T1000 (cell line): ENCODE measurements around the gene SC5D.

Experiments
- DNase-seq: peaks from one replicate; lab custom pipeline; 2025; ENCODE audit warnings: mixed read lengths; lab: John Stamatoyannopoulos, UW

SC5D gene

DNA sequence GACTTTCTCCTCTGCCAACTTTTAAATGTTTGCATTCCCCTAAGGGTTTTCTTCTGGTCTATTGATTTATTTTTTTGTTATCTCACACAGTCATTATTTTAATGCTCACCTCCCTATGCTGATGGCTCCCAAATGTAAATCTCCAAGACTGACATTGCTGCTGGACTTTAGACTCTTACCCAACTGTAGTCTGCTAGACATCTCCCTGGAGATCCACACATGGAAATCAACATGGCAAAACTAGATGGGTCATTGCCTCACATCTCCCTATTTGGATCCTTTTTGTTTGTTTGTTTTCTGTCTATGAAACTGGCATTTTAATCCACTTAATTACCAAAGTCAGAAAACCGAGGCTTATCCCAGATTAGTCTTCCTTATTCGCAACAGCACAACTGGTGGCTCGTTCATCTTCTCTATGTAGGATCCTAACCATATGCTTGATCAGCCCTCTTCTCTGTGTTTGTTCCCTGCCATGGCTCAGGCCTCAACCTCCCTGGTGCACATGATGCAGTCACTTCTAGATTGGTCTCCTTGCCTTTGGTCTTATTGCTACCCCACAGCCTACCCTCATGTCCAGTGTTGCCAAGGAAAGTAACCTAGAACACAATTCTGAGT, 37.3 kb downstream of the SC5D start:
- no peak for DNase-seq

DNA sequence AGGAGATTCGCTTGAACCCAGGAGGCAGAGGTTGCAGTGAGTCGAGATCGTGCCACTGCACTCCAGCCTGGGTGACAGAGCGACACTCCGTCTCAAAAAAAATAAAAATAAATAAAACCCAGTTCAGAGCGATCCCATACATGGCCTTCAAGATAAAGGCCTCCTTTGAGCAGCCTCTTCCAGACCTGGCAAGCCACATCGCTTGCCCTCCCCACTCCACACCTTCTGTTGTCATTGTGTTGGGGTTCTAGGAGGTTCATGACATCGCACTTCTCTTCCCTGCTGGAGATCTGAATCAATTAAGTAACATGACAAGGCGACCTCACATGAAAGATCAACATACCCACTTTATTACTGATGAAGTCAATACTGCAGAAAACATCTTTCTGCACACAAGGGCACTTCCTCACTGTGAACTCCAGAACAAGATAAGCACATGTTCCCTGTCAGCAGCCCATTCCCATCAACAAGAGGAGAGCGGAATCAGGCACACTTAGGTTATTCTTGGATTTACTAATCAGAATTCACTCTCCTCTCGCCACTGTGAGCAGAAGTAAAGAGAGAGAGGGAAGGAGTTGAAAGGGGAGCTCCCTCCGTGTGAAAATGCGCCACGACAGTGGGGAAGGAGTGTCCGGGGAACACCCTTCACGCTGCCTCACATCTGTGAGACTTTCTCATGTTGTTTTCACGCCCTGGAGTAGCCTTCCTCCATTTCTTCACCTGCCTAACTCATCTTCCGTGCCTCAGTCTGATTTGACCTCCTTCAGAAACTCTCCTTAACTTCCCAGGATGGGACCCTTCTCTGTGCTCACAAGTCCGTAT, 38.3 kb downstream of the SC5D start:
- DNase-seq = no peak

DNA sequence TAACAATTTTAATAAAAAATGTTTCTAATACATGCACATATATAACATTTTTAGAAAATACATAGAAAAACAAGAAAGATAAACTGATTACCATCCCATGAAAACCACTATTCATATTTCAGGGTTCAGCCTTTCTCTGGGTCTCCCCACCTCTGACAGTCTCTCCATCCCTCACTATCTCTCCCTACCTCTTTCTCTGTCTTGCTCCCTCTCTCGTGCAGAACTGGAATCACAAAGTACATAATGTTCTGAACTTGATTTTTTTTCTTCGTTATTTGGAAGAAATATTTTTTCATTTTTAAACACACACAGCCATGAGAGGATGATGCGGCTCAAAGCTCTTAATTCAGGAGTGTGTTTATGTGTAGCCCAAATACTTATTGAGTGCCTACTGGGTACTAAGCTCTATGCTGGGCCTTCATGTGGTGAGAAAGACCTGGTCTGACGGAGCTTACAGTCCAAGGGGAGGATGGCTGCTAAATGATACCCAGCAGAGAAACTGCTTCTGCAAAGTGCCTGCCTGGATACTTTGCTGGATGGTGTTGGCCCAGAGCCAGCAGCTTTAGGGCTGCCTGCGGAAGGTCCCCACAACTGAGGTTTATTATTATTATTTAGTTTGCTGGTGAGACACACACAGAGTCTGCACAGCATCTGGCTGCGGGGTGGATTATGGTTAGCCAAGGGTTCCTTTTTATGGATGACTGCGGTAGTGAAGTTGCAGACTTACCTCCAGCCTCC, 42.6 kb downstream of the SC5D start:
- no peak for DNase-seq

DNA sequence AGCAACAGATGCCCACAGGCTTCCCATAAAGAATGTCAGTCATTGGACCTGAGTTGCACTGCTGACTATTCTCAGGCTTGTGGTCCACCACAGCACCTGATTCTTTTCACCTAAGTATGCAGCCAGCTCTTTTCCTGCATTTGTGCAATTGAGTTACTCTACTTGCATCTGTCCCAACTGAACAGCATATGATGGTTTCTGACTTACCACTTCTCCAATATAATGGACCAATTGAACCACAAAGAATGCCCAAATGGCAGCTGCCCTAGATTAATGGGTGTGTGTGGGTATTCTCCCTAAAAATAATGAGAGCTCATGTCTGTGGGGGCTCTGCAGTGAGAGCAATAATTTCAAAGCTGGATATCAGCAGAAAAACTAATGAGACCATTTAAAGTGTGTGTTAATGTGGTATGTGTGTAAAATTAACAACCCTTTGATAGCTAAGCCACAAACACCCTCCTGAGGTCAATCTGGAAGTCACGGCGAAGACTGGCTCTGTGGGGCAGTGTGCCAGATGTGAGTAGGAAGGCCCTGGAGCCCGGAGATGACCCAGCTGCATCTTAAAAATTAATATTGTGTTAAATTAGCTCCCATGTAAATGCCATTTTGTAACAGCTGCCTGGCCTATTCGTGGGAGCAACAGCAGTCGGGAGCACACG, 43.8 kb downstream of the SC5D start:
- DNase-seq = no peak

DNA sequence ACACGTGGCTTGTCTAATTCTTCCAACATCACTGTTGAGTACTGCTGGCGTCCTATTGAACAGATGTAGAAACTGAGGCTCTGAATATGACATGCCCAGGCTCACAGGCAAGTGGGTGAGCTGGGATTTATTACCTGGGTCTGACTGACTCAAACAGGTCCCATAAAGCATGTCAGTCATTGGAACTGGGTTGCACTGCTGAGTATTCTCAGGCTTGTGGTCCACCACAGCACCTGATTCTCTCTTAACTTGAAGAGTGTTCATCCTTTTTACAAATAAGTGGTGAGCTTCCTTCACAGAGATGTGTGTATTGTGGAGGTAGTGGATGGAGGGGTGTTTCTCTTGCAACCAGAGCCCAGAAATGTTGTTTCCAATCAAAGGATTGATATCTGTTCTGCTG, 44.5 kb downstream of the SC5D start:
- DNase-seq = no peak

DNA sequence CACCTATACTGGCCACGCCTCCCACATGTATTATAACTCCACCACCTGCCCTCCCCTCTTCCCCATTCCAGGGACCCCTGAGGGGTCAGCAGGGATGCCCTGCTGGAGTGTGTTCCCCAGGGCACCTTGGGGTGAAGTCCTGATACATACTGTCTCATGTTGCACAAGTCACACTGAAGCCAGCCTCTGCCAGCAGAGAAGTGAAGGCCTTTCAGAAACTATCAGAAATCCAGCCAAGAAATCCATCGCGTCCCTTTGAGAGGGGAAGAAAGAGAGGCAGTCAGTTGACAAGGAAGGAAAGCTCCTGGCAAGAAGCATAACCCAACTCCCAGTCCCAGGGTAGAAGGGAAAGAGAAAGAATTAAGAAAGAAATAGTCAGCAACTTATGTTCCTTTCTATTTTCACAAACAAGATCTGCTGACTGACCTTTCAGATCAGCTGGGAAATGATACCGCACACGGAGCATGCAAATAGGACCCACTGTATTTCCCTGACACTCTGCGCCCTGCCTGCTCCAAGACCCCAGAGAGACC, 45.2 kb downstream of the SC5D start:
- no peak for DNase-seq

DNA sequence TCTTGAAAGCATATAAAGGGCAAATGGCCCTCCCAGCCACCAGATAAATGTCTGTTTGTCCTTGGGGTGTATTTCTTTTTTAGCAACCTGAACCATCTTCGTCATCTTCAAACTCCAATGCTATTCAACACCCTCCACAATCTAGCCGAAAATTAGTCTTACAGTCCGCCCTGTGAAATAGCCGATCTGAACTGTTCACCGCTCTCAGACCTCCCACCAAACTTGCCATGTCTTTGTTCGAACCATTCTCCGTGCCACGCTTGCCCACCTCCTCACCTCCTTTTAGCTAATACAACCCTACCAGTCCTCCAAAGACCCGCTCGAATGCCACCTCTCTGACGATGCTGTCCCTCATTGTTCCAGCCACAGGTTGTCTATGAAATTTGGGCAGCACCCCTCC, 46.0 kb downstream of the SC5D start:
- DNase-seq = no peak

DNA sequence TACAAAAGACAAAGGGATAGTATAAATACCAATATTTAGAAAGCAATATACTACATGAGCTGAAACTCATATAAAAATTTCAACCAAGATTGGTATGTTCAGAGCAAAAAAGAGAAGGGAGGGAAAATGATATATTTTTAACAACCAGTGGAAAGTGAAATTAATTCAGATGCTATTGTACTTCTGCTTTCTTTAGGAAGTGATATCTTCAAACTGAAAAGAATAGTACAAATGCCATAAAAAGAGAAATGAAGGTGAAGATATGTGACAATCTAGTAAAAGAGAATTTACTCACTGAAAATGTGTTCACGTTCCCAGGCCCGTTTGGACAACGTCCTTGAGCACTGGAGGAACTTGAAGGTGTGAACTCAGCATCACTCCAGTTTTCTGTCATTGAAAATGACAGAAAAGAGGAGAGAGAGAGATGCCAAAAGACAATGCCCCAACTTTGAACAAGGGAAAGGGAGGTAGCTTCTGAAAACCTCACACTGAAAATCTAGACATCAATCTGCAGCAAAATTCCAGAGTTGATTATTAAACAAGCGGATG, 47.5 kb downstream of the SC5D start:
- DNase-seq = no peak

DNA sequence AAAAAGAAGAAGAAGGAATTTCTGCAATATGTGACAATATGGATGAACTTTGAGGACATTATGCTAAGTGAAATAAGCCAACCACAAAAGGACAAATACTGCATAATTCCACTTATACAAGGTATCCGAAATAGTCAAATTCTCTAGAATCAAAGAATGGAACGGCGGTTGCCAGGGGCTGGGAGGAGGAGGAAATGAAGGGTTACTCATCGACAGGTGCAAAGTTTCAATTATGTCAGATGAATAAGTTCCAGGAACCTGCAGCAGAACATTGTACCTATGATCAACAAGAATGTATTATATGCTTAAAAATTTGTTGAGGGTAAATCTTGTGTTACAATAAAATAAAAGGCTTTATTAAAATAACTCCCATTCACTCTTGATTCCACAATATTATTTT, 49.0 kb downstream of the SC5D start:
- DNase-seq = no peak

DNA sequence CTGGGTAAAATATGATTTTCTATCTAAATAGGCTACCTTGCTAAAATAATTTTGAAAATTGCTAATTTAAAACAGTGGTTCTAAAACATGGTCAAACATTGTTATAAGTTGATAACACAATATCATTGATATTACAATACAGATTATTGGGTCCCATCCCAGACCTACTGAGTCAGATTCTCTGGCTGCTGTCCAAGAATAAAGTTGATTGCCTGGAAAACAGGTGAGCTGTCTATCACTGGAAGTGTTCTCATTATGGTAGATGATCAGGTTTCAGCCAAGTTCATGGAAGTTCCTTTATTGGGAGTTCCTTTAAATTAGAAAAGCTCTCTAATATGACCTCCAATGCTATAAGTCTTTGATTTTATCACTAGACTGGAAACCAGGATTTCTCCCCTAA, 52.3 kb downstream of the SC5D start:
- no peak for DNase-seq

DNA sequence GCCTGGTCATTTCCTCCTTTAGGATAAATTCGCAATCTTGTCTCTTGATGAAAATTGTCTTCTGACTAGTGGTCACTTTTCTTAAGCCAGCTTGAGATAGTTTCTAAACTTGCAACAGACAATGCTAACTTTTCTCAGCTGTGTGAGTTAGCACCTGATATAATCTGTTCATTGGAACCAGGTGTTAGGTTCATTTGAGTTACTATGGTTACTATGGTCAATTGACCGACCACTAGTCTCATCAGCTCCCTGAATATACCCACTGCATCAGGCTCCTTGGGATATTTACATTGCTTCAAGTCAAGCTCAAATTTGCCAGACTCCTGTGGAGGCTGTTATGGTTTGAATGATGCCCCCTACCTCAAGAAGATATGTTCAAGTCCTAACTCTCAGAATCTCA, 54.5 kb downstream of the SC5D start:
- DNase-seq = no peak

DNA sequence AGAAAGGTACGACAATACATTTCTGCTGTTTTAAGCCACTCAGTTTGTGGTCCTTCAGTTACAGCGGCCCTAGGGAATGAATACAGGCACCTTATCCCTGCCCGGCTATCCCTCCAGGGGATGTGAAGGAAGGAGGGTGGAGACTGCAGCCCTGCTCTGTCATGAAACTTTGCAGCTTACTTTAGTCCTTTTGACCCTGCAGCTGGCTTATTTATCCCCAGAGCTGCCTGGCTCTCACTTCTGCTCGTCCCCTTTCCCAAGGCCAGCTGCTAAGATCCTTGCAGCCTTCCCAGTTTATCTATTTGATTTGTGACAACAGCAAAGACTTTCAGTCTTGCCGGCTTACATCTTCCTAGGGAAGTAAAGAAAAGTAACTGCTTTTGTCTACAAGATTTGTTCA, 55.2 kb downstream of the SC5D start:
- no peak for DNase-seq

DNA sequence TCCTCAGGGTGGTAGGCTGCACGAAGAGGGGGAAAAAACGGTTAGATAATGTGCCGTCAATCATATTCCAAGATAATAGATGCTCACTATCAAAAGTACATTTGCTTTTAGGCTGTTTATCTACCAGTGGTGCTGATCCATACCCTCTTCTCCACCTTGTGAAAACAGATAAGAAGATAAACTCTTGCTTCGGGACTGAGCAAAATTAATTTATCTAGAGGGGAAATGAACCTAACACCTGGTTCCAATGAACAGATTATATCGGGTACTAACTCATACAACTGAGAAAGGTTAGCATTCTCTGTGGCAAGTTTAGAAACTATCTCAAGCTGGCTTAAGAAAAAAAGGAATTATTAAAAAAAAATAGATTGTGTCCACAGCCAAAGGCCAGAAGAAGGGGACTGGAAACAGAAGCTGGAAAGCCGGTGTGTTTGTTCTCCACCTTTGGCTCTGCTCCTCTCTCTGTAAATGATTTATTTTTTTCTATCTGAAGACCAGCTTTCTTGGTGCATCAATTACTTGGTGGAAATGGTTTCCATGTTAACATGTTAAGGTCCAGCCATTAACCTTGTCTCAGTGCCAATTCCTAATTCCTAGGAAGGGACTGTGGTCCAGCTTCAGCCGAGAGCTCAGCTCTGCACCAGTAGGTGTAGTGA, 55.8 kb downstream of the SC5D start:
- no peak for DNase-seq

DNA sequence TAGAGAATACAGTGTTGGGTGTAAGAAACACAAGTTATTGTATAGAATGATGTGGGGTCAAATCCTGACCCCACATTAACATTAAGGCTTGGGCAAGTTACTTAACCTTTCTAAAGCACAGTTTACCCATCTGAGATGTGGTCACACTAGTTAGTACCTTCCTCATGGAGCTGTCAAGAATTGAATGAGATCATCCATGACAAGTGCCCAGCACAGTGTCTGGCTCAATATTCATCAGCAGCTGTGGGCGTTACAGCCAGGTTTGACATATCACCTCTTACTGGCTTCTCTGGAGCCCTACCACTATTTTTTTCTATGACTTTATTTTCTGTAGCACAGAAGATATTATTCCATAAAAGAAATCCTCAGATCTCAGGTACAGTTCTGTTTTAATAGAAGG, 57.2 kb downstream of the SC5D start:
- no peak for DNase-seq

DNA sequence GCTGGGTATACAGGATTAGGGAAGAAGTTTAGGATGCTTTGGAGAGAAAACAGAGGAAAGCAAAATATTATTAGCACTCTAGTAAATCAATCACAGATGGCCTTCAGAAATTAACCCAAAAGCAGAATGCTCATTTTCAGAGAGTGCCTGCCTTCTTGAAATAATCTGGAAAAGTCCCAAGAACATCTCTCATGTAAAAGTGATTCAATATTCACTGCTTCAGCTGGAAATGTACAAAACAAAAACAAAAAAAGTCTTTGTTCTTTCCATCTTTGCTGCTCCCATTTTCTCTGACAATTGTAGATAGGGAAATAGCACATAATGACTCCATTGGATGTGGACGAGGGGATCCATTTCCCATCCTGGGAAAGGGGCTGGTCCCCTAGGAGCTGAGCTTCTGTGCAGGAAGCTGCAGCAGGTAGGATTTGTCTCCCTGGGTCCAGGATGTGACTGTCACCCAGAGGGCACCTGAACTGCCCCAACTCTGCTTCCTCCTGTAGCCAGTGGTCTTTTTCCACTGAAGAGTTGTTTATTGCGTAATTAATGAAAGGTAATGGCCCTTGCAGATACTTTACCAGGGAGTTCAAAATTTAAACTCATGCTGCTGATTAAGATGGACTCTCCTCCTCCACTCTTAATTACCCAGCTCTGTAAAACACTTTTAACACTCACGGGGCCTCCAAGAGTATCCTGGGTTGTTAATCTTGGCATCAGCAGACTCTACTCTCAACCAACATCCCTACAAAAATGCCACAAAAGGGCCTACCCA, 57.9 kb downstream of the SC5D start:
- no peak for DNase-seq

DNA sequence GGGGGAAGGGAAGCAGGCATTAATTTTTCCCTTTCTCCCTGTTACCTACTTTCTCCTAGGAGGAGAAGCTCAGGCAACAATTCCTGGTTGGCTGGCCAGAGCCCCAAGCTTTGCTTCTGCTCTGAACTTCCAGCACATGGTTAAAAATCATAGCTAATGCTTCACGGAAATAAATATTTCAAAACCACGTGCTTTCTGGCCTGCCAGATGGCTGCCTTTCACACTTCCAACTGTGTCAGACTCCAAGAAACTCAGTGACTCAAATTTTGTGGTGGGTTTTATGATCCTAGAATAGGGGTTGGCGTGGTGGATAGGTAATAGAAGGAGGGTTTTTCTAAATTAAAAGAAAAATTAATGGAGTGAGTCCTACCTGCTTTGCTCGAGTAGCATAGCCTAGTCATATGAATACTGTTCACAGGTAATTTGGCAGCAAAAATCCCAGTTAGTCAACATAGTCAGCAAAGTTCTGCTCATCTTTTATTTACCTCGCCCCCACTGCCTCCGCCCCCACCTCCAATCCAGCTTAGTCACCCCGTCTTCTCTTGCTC, 58.6 kb downstream of the SC5D start:
- no peak for DNase-seq

DNA sequence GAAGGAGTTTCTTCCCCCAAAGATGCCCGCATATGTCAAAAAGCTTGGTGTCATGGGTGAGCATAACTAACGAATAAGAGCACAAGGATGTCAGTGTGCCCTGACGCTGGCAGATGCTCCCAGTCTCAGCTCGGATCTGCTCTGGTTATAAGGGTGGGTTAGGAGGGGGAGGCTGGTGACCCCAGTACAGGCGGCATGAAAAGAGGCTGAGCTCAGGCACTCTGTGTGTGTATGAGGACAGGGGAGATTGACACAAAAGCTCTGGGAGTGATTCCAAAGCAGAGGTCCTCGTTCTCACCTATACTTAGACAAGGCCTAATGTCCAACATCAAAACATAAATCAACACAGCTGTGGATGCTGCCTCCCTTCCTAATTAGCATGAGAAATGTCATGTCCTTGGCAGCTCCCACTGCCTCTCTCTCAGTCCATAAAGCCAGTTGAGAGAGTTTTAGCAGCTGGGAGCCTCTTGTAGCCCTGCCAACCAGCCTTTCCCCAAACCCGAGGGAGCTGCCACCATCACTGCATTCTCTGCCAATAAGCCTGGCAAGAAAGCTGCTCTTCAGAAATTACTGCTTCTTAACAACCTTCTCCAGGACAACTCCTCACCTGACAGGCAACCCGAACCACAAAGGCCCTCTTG, 59.8 kb downstream of the SC5D start:
- DNase-seq = no peak

DNA sequence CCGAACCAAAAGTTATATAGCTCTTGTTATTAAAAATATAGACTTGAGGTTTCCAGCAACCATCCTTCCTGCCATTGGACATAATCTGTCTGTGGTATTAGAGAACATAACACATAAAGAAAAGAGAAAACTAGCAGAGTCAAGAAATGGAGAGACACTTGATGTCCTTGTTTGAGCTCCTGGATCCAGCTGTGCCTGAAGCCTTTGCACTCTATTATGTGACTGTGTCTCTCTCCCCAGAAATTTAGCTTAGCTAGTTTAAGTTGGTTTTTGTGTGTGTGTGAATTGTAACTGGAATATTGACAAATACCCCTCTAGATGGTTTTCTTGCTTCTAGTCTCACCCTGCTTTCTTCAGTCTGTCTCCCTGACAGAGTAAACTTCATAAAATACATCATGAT, 61.6 kb downstream of the SC5D start:
- no peak for DNase-seq

DNA sequence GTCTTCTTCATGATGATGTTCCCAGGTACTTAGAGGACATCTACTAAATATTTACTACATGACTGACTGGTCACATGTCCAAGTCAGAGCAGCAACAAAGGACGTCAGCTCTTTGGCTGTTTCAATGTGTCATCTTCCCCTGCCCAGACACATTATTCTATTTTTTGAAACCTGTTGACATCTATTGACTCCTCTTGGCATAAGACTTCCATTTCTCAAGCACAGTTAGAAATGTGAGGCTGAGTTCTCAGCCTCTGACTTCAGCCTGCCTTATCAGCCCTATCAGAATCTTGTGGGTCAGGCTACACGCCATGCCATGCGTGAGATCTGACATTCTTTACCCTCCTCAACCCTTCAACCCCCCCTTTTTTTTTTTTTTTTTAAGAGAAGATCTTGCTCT, 63.8 kb downstream of the SC5D start:
- no peak for DNase-seq
